IMR-90 (cell line): Measurements from ENCODE around the gene CD7. TPM values are rescaled to one million over a fixed set of nuclear protein-coding genes. Genes with fewer than 3 reads are reported as not detected.

ENCODE experiments used
- ATAC-seq: fragments of 200-7000 bp; cut with Tn5 transposase; 2 replicates; pipeline ENCODE4 v1.9.1; 2020; ENCODE audit warnings: low read depth, mild to moderate bottlenecking, moderate library complexity
- BruUV-seq: library from RNA; stranded (reverse); fragments of 400-500 nt; replicated peaks from 2 replicates; lab custom pipeline; 2021; lab: Mats Ljungman, UMichigan
- CTCF ChIA-PET: fragments of 300-600 bp; formaldehyde crosslinking; extraction: SDS; loops from one replicate; lab custom pipeline; 2021; ENCODE audit warnings: antibody characterized with exemption; lab: Yijun Ruan, JAX
- POLR2A ChIA-PET: fragments of 300-600 bp; sonication (Branson Sonifier 250); formaldehyde crosslinking; loops from one replicate; lab custom pipeline; 2022; ENCODE audit warnings: antibody characterized with exemption; ENCODE audit not compliant: unreplicated experiment; lab: Charles Lee
- DNase-seq: peaks from one replicate; pipeline ENCODE4 v3.0.0; 2013
- H2AFZ ChIP-seq: replicated peaks from 2 replicates; pipeline ENCODE3; 2013; ENCODE audit warnings: low read length, mild to moderate bottlenecking; ENCODE audit not compliant: poor library complexity
- H2AK5ac ChIP-seq: 2 replicates; pipeline ENCODE4 v1.6.1; 2013; ENCODE audit warnings: low read depth, low read length, inconsistent platforms
- H2AK9ac ChIP-seq: replicated peaks from 2 replicates; pipeline ENCODE3; 2013; ENCODE audit warnings: mild to moderate bottlenecking, low read depth, low read length, moderate library complexity; ENCODE audit not compliant: poor library complexity
- H2BK120ac ChIP-seq: 2 replicates; pipeline ENCODE4 v1.6.1; 2013; ENCODE audit warnings: low read depth, low read length, inconsistent platforms
- H2BK15ac ChIP-seq: 3 replicates; pipeline ENCODE4 v1.6.1; 2013; ENCODE audit warnings: low read depth, low read length, inconsistent platforms
- H2BK20ac ChIP-seq: 2 replicates; pipeline ENCODE4 v1.6.1; 2013; ENCODE audit warnings: low read depth, mild to moderate bottlenecking, inconsistent platforms, low read length, moderate library complexity
- H2BK5ac ChIP-seq: 2 replicates; pipeline ENCODE4 v1.6.1; 2013; ENCODE audit warnings: mild to moderate bottlenecking, low read depth, low read length, inconsistent platforms; ENCODE audit not compliant: poor library complexity, severe bottlenecking
- H3K14ac ChIP-seq: replicated peaks from 2 replicates; pipeline ENCODE4 v1.6.1; 2013; ENCODE audit warnings: low read depth, low read length, inconsistent platforms
- H3K18ac ChIP-seq: 2 replicates; pipeline ENCODE4 v1.6.1; 2013; ENCODE audit warnings: low read depth, low read length, control low read depth
- H3K23ac ChIP-seq: 2 replicates; pipeline ENCODE4 v1.6.1; 2013; ENCODE audit warnings: low read depth, low read length, inconsistent platforms
- H3K27ac ChIP-seq: 2 replicates; pipeline ENCODE4 v1.5.1; 2013; ENCODE audit warnings: mild to moderate bottlenecking, control low read depth, low read length; ENCODE audit not compliant: insufficient read depth
- H3K27me3 ChIP-seq: 2 replicates; pipeline ENCODE4 v1.6.1; 2013; ENCODE audit warnings: low read length; ENCODE audit not compliant: control insufficient read depth, insufficient read depth
- H3K36me3 ChIP-seq: 2 replicates; pipeline ENCODE4 v1.6.1; 2013; ENCODE audit warnings: low read length, mixed read lengths; ENCODE audit not compliant: control insufficient read depth, insufficient read depth
- H3K4ac ChIP-seq: 2 replicates; pipeline ENCODE4 v1.6.1; 2013; ENCODE audit warnings: low read depth, low read length, inconsistent platforms
- H3K4me1 ChIP-seq: 2 replicates; pipeline ENCODE4 v1.6.1; 2013; ENCODE audit warnings: low read length, mixed read lengths; ENCODE audit not compliant: control insufficient read depth, insufficient read depth
- H3K4me2 ChIP-seq: 2 replicates; pipeline ENCODE4 v1.6.1; 2013; ENCODE audit warnings: low read depth, mild to moderate bottlenecking, control low read depth, low read length, moderate library complexity
- H3K4me3 ChIP-seq: 2 replicates; pipeline ENCODE4 v1.5.1; 2013; ENCODE audit warnings: low read depth, mild to moderate bottlenecking, control low read depth, low read length, moderate library complexity; ENCODE audit not compliant: insufficient read depth
- H3K56ac ChIP-seq: 2 replicates; pipeline ENCODE4 v1.6.1; 2013; ENCODE audit warnings: low read length, inconsistent platforms; ENCODE audit not compliant: insufficient read depth; ENCODE audit errors: extremely low read depth
- H3K79me1 ChIP-seq, 2 experiments: 2 replicates each; pipeline ENCODE4 v1.6.1; 2013; ENCODE audit warnings: low read length in 2 of 2, inconsistent platforms in 1 of 2, low read depth in 1 of 2
- H3K9ac ChIP-seq: 2 replicates; pipeline ENCODE4 v1.6.1; 2013; ENCODE audit warnings: low read depth, low read length, control low read depth
- H3K9me1 ChIP-seq: 2 replicates; pipeline ENCODE4 v1.6.1; 2013; ENCODE audit warnings: low read length, inconsistent platforms; ENCODE audit not compliant: insufficient read depth
- H3K9me3 ChIP-seq: 2 replicates; pipeline ENCODE4 v1.6.1; 2013; ENCODE audit warnings: low read length; ENCODE audit not compliant: control insufficient read depth, insufficient read depth
- H4K20me1 ChIP-seq: 2 replicates; pipeline ENCODE4 v1.6.1; 2013; ENCODE audit warnings: low read length, inconsistent platforms; ENCODE audit not compliant: insufficient read depth
- H4K5ac ChIP-seq: 2 replicates; pipeline ENCODE4 v1.6.1; 2013; ENCODE audit warnings: mild to moderate bottlenecking, low read depth, low read length, control low read depth
- H4K8ac ChIP-seq, 2 experiments: 2 replicates each; pipeline ENCODE4 v1.6.1; 2013; ENCODE audit warnings: low read depth in 2 of 2, low read length in 2 of 2, control low read depth in 1 of 2, inconsistent platforms in 1 of 2
- H4K91ac ChIP-seq: 2 replicates; pipeline ENCODE4 v1.6.1; 2013; ENCODE audit warnings: low read depth, low read length, inconsistent platforms; ENCODE audit not compliant: insufficient read depth
- BHLHE40 ChIP-seq: fragments of 150-350 bp; IDR thresholded peaks from 2 replicates; pipeline ENCODE4 v1.6.1; 2016; ENCODE audit warnings: mild to moderate bottlenecking, low read depth, low read length
- CEBPB ChIP-seq: IDR thresholded peaks from 2 replicates; pipeline ENCODE4 v1.6.1; 2012; ENCODE audit warnings: low read depth, low read length, improper control_type of control experiment
- NFE2L2 ChIP-seq: fragments of 150-350 bp; IDR thresholded peaks from 2 replicates; pipeline ENCODE4 v1.6.1; 2016; ENCODE audit warnings: low read depth, mild to moderate bottlenecking, low read length
- RCOR1 ChIP-seq: IDR thresholded peaks from 2 replicates; pipeline ENCODE4 v1.6.1; 2012; ENCODE audit warnings: mild to moderate bottlenecking, low read length, improper control_type of control experiment; ENCODE audit not compliant: insufficient replicate concordance
- RFX5 ChIP-seq: IDR thresholded peaks from 2 replicates; pipeline ENCODE4 v1.8.0; 2012; ENCODE audit warnings: low read depth, mild to moderate bottlenecking, low read length, moderate library complexity
- WGBS, 2 experiments: methylation state at CpG; one replicate each; pipeline versions ENCODE4 v1.1.5 to v1.1.7; 2013; ENCODE audit warnings: missing lambda C conversion rate in 2 of 2; ENCODE audit not compliant: insufficient read length in 1 of 2; ENCODE audit errors: extremely low coverage in 2 of 2; 5-methylcytosine and 5-hydroxymethylcytosine counted together
- dilution Hi-C: fragments of 300-500 bp; cut with HindIII; formaldehyde crosslinking; loops from one replicate; pipeline ENCODE4 v1.14.3; 2018; ENCODE audit warnings: low sequenced_read_pairs; ENCODE audit not compliant: unreplicated experiment
- in situ Hi-C: fragments of 300-500 bp; cut with MboI; formaldehyde crosslinking; loops from 3 replicates; pipeline ENCODE4 v1.14.3; 2019; ENCODE audit warnings: low sequenced_read_pairs, inconsistent platforms, mixed read lengths
- intact Hi-C: fragments of 100-400 bp; cut with micrococcal nuclease; formaldehyde crosslinking; loops from 2 replicates; pipeline ENCODE4 v1.10.0; 2022
- polyA plus RNA-seq, 3 experiments: library from polyadenylated mRNA; depleted of rRNA; stranded (reverse); fragments of >200 nt; gene quantifications; 2 replicates each; pipeline ENCODE4 v1.2.3, GENCODE V29; 2012; ENCODE audit warnings: low replicate concordance in 1 of 3
- total RNA-seq: library from RNA; depleted of rRNA; stranded (reverse); fragments of >200 nt; gene quantifications from 2 replicates; pipeline ENCODE4 v1.2.3, GENCODE V29; 2012
- TF ChIP-seq, protein P1 (sequence below): fragments of 150-350 bp; IDR thresholded peaks from 2 replicates; pipeline ENCODE4 v1.6.1; 2017; ENCODE audit warnings: mild to moderate bottlenecking, antibody characterized with exemption, low read length, low read depth

CD7 gene
- total and polyA plus RNA-seq, 2 of the 4 experiments (the other 2 are of a cell fraction): not detected

DNA sequence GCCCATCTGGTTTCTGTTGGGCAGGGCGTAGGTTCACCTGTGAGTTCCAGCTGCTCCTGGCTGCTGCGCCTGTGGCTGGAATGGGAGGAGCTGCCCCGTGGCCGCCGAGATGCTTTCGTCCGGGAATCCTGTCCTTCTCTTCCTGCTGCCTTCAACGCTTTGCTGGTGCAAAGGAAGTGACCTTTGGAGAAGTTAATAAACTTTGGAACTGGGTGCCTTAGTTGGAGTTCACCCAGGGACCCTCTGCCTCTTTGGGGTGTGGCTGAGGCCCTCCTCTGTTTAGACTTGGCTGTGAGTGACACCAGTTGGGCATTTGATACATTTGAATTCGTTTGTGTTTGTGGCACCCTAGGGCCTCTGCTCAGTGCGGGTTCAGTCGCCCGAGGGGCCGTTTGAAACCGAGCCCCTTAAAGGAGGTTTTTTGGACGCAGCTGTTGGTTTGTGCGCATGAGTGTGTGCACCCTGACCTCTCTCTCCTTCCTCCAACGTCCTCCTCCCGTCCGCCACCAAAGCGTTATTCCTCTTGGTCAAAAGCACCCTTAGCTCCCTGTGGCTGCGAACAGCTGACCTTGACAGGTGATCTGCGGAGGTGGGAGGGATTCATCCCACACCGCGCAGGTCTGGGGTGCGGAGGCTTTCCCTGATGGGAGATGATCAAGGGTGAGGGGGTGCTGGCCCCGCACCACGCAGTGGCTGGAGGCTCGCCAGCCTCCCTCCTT is 25.1 kb upstream of the CD7 start:
- H3K9me1 ChIP-seq: peaks cover 7% of the 10 kb centered on the region
- H4K8ac ChIP-seq: no peak overlapping the region
- H3K9me3 ChIP-seq: no peaks in the 10 kb centered on the region
- H2AFZ ChIP-seq: peak overlapping the region; percentile 21
- no peak overlapping the region for H3K4ac ChIP-seq
- ChIA-PET POLR2A (no interaction called here), CTCF (no interaction called here)
- 46% methylated on average over 8 of the region's 28 CpGs; no CpG with 5 or more reads in 1 of the 2 experiments for whole genome bisulfite sequencing, 2 experiments
- no peak overlapping the region for H3K14ac ChIP-seq
- DNase-seq: no peak
- H3K36me3 ChIP-seq: no peaks in the 10 kb centered on the region
- H2BK5ac ChIP-seq: no peak overlapping the region
- in situ Hi-C loops: no loop called here
- H4K91ac ChIP-seq: no peak overlapping the region
- no peak overlapping the region for H3K4me2 ChIP-seq
- H3K4me3 ChIP-seq: no peak overlapping the region
- no peak overlapping the region for H3K23ac ChIP-seq
- no peak overlapping the region for H2AK9ac ChIP-seq
- H3K56ac ChIP-seq: no peak overlapping the region
- H2AK5ac ChIP-seq: no peak overlapping the region
- no TSS peak for BruUV-seq
- H3K18ac ChIP-seq: no peak overlapping the region
- no peak overlapping the region for H4K5ac ChIP-seq
- ATAC-seq: no peak
- peaks cover 8% of the 10 kb centered on the region for H3K4me1 ChIP-seq
- peaks cover 4% of the 10 kb centered on the region for H3K27me3 ChIP-seq
- dilution Hi-C loops: no loop called here
- no peaks in the 10 kb centered on the region for H4K20me1 ChIP-seq
- no peak overlapping the region for H2BK120ac ChIP-seq
- intact Hi-C loops: no loop called here
- no peak overlapping the region for H2BK20ac ChIP-seq
- H3K79me1 ChIP-seq: no peaks in the 10 kb centered on the region
- TF ChIP-seq CEBPB (no peak), BHLHE40 (no peak), NFE2L2 (no peak), RCOR1 (no peak), RFX5 (no peak)
- TF ChIP-seq, protein P1, sequence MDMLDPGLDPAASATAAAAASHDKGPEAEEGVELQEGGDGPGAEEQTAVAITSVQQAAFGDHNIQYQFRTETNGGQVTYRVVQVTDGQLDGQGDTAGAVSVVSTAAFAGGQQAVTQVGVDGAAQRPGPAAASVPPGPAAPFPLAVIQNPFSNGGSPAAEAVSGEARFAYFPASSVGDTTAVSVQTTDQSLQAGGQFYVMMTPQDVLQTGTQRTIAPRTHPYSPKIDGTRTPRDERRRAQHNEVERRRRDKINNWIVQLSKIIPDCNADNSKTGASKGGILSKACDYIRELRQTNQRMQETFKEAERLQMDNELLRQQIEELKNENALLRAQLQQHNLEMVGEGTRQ: no peak
- no peak overlapping the region for H3K9ac ChIP-seq
- H3K27ac ChIP-seq: no peak overlapping the region
- H2BK15ac ChIP-seq: no peak overlapping the region
